GM12873 (cell line): Measurements from ENCODE around the gene ADCY5.

Source experiments
- TF ChIP-seq, protein P1 (sequence below): IDR thresholded peaks from 2 replicates; pipeline ENCODE4 v1.5.1; 2012; ENCODE audit warnings: low read depth, mild to moderate bottlenecking, moderate library complexity, low read length, control low read depth; ENCODE audit not compliant: insufficient read depth; ENCODE audit errors: missing control alignments

Gene ADCY5

DNA sequence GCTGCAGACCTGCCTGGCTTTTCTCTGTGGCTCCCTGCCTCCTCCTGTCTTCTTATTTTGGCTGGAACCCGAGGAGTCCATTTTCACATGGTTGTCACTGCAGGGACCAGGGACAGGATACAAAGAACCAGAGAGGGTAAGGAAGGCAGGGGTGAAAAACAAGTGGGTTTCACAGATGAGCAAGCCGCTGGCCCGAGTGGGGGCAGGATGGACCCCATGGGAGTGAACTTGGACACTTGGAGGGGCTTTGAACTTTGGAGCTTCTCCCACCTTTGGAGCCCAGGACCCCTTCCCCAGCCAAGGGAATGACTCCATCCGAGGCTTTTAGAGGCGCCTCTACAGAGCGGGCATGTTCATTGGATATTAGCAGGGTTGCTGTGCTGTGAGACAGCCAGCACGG lies 26.9 kb upstream of the ADCY5 start:
- TF ChIP-seq, protein P1, sequence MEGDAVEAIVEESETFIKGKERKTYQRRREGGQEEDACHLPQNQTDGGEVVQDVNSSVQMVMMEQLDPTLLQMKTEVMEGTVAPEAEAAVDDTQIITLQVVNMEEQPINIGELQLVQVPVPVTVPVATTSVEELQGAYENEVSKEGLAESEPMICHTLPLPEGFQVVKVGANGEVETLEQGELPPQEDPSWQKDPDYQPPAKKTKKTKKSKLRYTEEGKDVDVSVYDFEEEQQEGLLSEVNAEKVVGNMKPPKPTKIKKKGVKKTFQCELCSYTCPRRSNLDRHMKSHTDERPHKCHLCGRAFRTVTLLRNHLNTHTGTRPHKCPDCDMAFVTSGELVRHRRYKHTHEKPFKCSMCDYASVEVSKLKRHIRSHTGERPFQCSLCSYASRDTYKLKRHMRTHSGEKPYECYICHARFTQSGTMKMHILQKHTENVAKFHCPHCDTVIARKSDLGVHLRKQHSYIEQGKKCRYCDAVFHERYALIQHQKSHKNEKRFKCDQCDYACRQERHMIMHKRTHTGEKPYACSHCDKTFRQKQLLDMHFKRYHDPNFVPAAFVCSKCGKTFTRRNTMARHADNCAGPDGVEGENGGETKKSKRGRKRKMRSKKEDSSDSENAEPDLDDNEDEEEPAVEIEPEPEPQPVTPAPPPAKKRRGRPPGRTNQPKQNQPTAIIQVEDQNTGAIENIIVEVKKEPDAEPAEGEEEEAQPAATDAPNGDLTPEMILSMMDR = no peak

GRCh38 chr3:123471106-123471505 lies 22.2 kb upstream of the ADCY5 start:
- TF ChIP-seq, protein P1 = no peak

DNA sequence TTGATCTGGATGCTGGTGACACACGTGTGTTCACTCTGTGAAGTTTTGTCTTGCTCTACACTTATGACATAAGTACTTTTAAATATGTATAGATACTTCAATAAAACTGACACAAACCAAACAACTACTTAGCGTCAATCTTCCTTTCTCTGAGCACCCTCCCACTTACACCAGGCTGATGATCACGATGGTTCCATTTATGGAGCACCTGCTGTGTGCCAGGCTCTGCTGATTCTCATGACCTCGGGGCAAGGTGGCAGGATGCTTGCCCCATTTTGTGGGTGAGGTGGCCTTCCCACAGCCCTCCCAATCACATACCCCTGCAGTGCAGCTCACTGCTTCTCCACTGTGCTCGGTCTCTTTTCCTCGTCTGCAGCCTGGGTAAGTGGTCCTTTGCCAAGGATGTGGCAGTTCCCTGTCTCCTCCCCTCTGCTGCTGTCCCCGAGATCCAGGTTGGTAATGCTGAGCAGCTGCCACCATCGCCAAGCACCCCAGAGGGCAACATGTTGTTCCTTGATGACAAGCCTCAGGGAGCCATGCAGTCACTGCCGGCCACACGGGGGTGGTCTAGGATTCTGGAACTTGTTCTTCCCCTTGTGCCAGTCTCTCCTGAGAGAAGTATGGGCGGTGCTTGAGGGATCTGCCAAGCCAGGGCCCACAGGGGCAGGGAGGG lies 20.6 kb upstream of the ADCY5 start:
- TF ChIP-seq, protein P1 = no peak

- TF ChIP-seq, protein P1 = no peak
These were observed 18.2 kb upstream of the ADCY5 start for GRCh38 chr3:123467046-123467445.

GRCh38 chr3:123464211-123464610 lies 15.3 kb upstream of the ADCY5 start:
- TF ChIP-seq, protein P1 = no peak

- TF ChIP-seq, protein P1 = no peak
These were observed 11.0 kb upstream of the ADCY5 start for GRCh38 chr3:123459862-123460261.

DNA sequence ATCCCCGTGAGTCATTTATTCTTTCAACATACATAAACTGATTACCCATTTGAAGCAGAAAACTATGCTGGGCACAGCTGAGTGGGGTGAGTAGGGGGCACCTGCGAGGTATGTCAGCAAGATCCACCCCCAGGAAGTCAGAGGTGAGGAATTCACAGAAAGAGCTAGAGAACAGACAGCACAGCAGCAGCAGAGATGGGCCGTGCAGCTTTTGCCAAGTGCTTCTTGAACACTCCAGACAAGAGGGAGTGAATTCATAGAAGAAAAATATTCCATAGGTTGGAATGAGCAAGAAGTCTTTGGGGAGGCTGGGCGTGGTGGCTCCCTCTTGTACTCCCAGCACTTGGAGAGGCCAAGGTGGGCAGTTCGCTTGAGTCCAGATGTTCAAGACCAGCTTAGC lies 9.4 kb upstream of the ADCY5 start:
- TF ChIP-seq, protein P1 = no peak
